Mesothelial cell of epicardium (in vitro differentiated cells): ENCODE results near the gene CRISPLD2. TPM values are rescaled to one million over a fixed set of nuclear protein-coding genes. Genes with fewer than 3 reads are reported as not detected.

ENCODE experiments used
- DNase-seq, 2 experiments: peaks; one replicate each; pipeline ENCODE4 v3.0.0; 2021; ENCODE audit warnings: low spot score in 2 of 2; ENCODE audit not compliant: unreplicated experiment in 2 of 2
- H3K27ac Mint-ChIP-seq: 2 replicates; pipeline ENCODE4 v1.8.0; 2021; ENCODE audit warnings: mixed read lengths
- H3K27me3 Mint-ChIP-seq: 2 replicates; pipeline ENCODE4 v1.8.0; 2021; ENCODE audit warnings: low read depth, mixed read lengths
- H3K36me3 Mint-ChIP-seq: 2 replicates; pipeline ENCODE4 v1.8.0; 2021; ENCODE audit warnings: mixed read lengths
- H3K4me1 Mint-ChIP-seq: 2 replicates; pipeline ENCODE4 v1.8.0; 2021; ENCODE audit warnings: mixed read lengths
- H3K4me3 Mint-ChIP-seq: 2 replicates; pipeline ENCODE4 v1.8.0; 2021; ENCODE audit warnings: mild to moderate bottlenecking, moderate library complexity, mixed read lengths
- H3K9me3 Mint-ChIP-seq: 2 replicates; pipeline ENCODE4 v1.8.0; 2021; ENCODE audit warnings: mixed read lengths
- CTCF ChIP-seq: fragments of 200-600 bp; sonication (generic); IDR thresholded peaks from one replicate; pipeline ENCODE4 v1.5.0; 2021; ENCODE audit warnings: antibody characterized with exemption; ENCODE audit not compliant: unreplicated experiment
- total RNA-seq: library from RNA; stranded (reverse); gene quantifications from 3 replicates; pipeline ENCODE4 v1.2.1, GENCODE V29; 2021

The CRISPLD2 gene
- total RNA-seq, 1 donor from 2014 or later, result 80.1 TPM

- Mint-ChIP-seq H3K4me1 (no peaks in the 10 kb centered on the region), H3K4me3 (no peak overlapping the region), H3K27ac (no peak overlapping the region), H3K27me3 (no peaks in the 10 kb centered on the region), H3K36me3 (peaks cover 57% of the 10 kb centered on the region), H3K9me3 (peaks cover 23% of the 10 kb centered on the region)
- no peak for TF ChIP-seq CTCF
- no peak for DNase-seq
Measured at GRCh38 chr16:84860383-84860782, 40.6 kb downstream of the CRISPLD2 start.

- TF ChIP-seq CTCF, result no peak
- Mint-ChIP-seq H3K36me3 (peaks cover 48% of the 10 kb centered on the region), H3K4me1 (no peaks in the 10 kb centered on the region), H3K4me3 (no peak overlapping the region), H3K27me3 (no peaks in the 10 kb centered on the region), H3K9me3 (peaks cover 23% of the 10 kb centered on the region), H3K27ac (no peak overlapping the region)
- DNase-seq, result no peak
Measured at GRCh38 chr16:84861671-84862070, 41.9 kb downstream of the CRISPLD2 start.

GRCh38 chr16:84862804-84863480 lies 43.2 kb downstream of the CRISPLD2 start:
- Mint-ChIP-seq H3K4me1 (no peaks in the 10 kb centered on the region), H3K36me3 (peaks cover 43% of the 10 kb centered on the region), H3K27ac (no peak overlapping the region), H3K9me3 (peaks cover 23% of the 10 kb centered on the region), H3K27me3 (no peaks in the 10 kb centered on the region), H3K4me3 (no peak overlapping the region)
- DNase-seq, result no peak
- no peak for TF ChIP-seq CTCF

- peaks cover 23% of the 10 kb centered on the region for H3K9me3 Mint-ChIP-seq
- H3K27ac Mint-ChIP-seq, result no peak overlapping the region
- no peaks in the 10 kb centered on the region for H3K4me1 Mint-ChIP-seq
- peaks cover 42% of the 10 kb centered on the region for H3K36me3 Mint-ChIP-seq
- no peaks in the 10 kb centered on the region for H3K27me3 Mint-ChIP-seq
- no peak overlapping the region for H3K4me3 Mint-ChIP-seq
- no peak for DNase-seq
- no peak for TF ChIP-seq CTCF
Measured at GRCh38 chr16:84863481-84863814, 43.7 kb downstream of the CRISPLD2 start.

GRCh38 chr16:84864326-84864955 lies 44.7 kb downstream of the CRISPLD2 start:
- DNase-seq, result no peak
- H3K4me1 Mint-ChIP-seq, result no peaks in the 10 kb centered on the region
- no peaks in the 10 kb centered on the region for H3K27me3 Mint-ChIP-seq
- H3K27ac Mint-ChIP-seq, result no peak overlapping the region
- H3K9me3 Mint-ChIP-seq, result peaks cover 16% of the 10 kb centered on the region
- no peak for TF ChIP-seq CTCF
- H3K36me3 Mint-ChIP-seq, result peaks cover 37% of the 10 kb centered on the region
- H3K4me3 Mint-ChIP-seq, result no peak overlapping the region
